Endothelial cell of umbilical vein (primary cell): Measurements from ENCODE around the gene AP4B1. TPM values are rescaled to one million over a fixed set of nuclear protein-coding genes. Genes with fewer than 3 reads are reported as not detected.

ENCODE experiments used
- BruUV-seq: library from RNA; stranded (reverse); fragments of 400-500 nt; replicated peaks from 2 replicates; lab custom pipeline; 2021; lab: Mats Ljungman, UMichigan
- CTCF ChIA-PET: fragments of 300-600, 350-600 bp; sonication (Branson Sonifier 250); formaldehyde crosslinking; loops from one replicate; lab custom pipeline; 2021; ENCODE audit warnings: antibody characterized with exemption, inconsistent platforms; lab: Charles Lee
- POLR2A ChIA-PET: fragments of 300-600, 350-600 bp; sonication (Branson Sonifier 250); formaldehyde crosslinking; loops from one replicate; lab custom pipeline; 2021; ENCODE audit warnings: antibody characterized with exemption, inconsistent platforms; lab: Charles Lee
- DNase-seq: peaks from one replicate; pipeline ENCODE4 v3.0.0-alpha.2; 2011; ENCODE audit warnings: low read depth, low spot score
- FAIRE-seq: peaks from 2 replicates; lab custom pipeline; 2011; peaks lifted over from hg19 to GRCh38; lab: Jason Lieb, UNC
- H2AFZ ChIP-seq: 2 replicates; pipeline ENCODE4 v1.6.0; 2012; ENCODE audit warnings: low read depth, low read length, control low read depth, inconsistent platforms
- H3K27ac ChIP-seq: 2 replicates; pipeline ENCODE4 v1.5.1; 2011; ENCODE audit warnings: low read depth, mild to moderate bottlenecking, control low read depth, low read length, moderate library complexity; ENCODE audit not compliant: insufficient read depth
- H3K27me3 ChIP-seq, 2 experiments: 2 replicates each; pipeline versions ENCODE4 v1.6.0 to v1.6.1; 2011; ENCODE audit warnings: low read length in 2 of 2, mixed read lengths in 1 of 2; ENCODE audit not compliant: control insufficient read depth in 2 of 2, insufficient read depth in 2 of 2
- H3K36me3 ChIP-seq, 2 experiments: 2 replicates in 1 of 2; 3 replicates in 1 of 2; pipeline ENCODE4 v1.5.1; 2011; ENCODE audit warnings: low read length in 2 of 2, mild to moderate bottlenecking in 1 of 2, moderate library complexity in 1 of 2; ENCODE audit not compliant: control insufficient read depth in 2 of 2, insufficient read depth in 2 of 2; ENCODE audit errors: extremely low read depth in 1 of 2
- H3K4me1 ChIP-seq: 3 replicates; pipeline ENCODE4 v1.5.1; 2011; ENCODE audit warnings: mild to moderate bottlenecking, low read length; ENCODE audit not compliant: control insufficient read depth, insufficient read depth; ENCODE audit errors: extremely low read depth
- H3K4me2 ChIP-seq: 2 replicates; pipeline ENCODE4 v1.6.1; 2011; ENCODE audit warnings: low read length, control low read depth, mixed read lengths; ENCODE audit not compliant: insufficient read depth
- H3K4me3 ChIP-seq, 3 experiments: fragments of 200-600 bp in 1 of 3; sonication (generic), shearing (Covaris generic) in 1 of 3; replicated peaks in 1 of 3; 2 replicates each; pipeline ENCODE4 v1.5.1; 2011 to 2016; ENCODE audit warnings: control low read depth in 3 of 3, low read length in 3 of 3, mild to moderate bottlenecking in 2 of 3, inconsistent platforms in 1 of 3, low read depth in 1 of 3, moderate library complexity in 1 of 3; ENCODE audit not compliant: insufficient read depth in 1 of 3
- H3K79me2 ChIP-seq: 2 replicates; pipeline ENCODE4 v1.6.0; 2012; ENCODE audit warnings: low read length, inconsistent platforms; ENCODE audit not compliant: control insufficient read depth, insufficient read depth
- H3K9ac ChIP-seq: replicated peaks from 2 replicates; pipeline ENCODE3; 2011; ENCODE audit warnings: low read length, control low read depth; ENCODE audit not compliant: insufficient read depth; ENCODE audit errors: extremely low read depth
- H3K9me1 ChIP-seq: replicated peaks from 3 replicates; pipeline ENCODE4 v1.6.0; 2011; ENCODE audit warnings: mild to moderate bottlenecking, low read length; ENCODE audit not compliant: control insufficient read depth, insufficient read depth; ENCODE audit errors: extremely low read depth
- H3K9me3 ChIP-seq: replicated peaks from 2 replicates; pipeline ENCODE4 v1.5.1; 2012; ENCODE audit warnings: low read length, inconsistent platforms; ENCODE audit not compliant: control insufficient read depth, insufficient read depth
- H4K20me1 ChIP-seq: replicated peaks from 2 replicates; pipeline ENCODE3; 2011; ENCODE audit warnings: mild to moderate bottlenecking, low read length; ENCODE audit not compliant: control insufficient read depth, insufficient read depth; ENCODE audit errors: extremely low read depth
- EZH2 ChIP-seq: IDR thresholded peaks from 2 replicates; pipeline ENCODE4 v1.6.1; 2012; ENCODE audit warnings: borderline replicate concordance, low read depth, mild to moderate bottlenecking, moderate library complexity, low read length, inconsistent platforms; ENCODE audit not compliant: severe bottlenecking
- FOS ChIP-seq: IDR thresholded peaks from 2 replicates; pipeline ENCODE4 v1.6.1; 2011; ENCODE audit warnings: mild to moderate bottlenecking, low read length, moderate library complexity, borderline replicate concordance; ENCODE audit not compliant: insufficient read depth
- GATA2 ChIP-seq: IDR thresholded peaks from 2 replicates; pipeline ENCODE4 v1.7.0; 2011; ENCODE audit warnings: low read depth, mild to moderate bottlenecking, moderate library complexity, mixed read lengths, low read length; ENCODE audit not compliant: insufficient read length, insufficient read depth
- MYC ChIP-seq: IDR thresholded peaks from one replicate; pipeline ENCODE4 v1.6.1; 2011; ENCODE audit warnings: mild to moderate bottlenecking, low read depth, low read length
- POLR2A ChIP-seq: IDR thresholded peaks from 2 replicates; pipeline ENCODE4 v1.6.1; 2012; ENCODE audit warnings: low read depth, mild to moderate bottlenecking, control low read depth, low read length
- POLR2AphosphoS5 ChIP-seq: IDR thresholded peaks from 2 replicates; pipeline ENCODE4 v1.6.1; 2012; ENCODE audit warnings: low read depth, mild to moderate bottlenecking, control low read depth, low read length, moderate library complexity; ENCODE audit not compliant: insufficient read depth
- dilution Hi-C: fragments of 300-500 bp; cut with MboI; formaldehyde crosslinking; loops from one replicate; pipeline ENCODE4 v1.15.0; 2019; ENCODE audit warnings: low sequenced_read_pairs; ENCODE audit not compliant: extremely low pct_ligation_motif_present
- intact Hi-C: fragments of 100-400 bp; cut with micrococcal nuclease; formaldehyde crosslinking; loops from one replicate; pipeline ENCODE4 v1.10.0; 2022
- polyA plus RNA-seq, 4 experiments: library from polyadenylated mRNA; depleted of rRNA in 3 of 4; stranded (reverse) in 3 of 4; unstranded in 1 of 4; fragments of >200 nt; gene quantifications; 2 replicates each; pipeline versions ENCODE4 v1.2.1 to v1.2.3, GENCODE V29; 2011 to 2012; ENCODE audit warnings: missing spikeins in 1 of 4
- total RNA-seq: library from RNA; stranded (reverse); gene quantifications from 2 replicates; pipeline ENCODE4 v1.2.3, GENCODE V29; 2021
- TF ChIP-seq, protein P1 (sequence below): IDR thresholded peaks from 2 replicates; pipeline ENCODE4 v1.6.1; 2011; ENCODE audit not compliant: insufficient read depth, insufficient read length
- TF ChIP-seq, protein P2 (sequence below), 2 donors: IDR thresholded peaks; 1 replicate in 1 of 2; 2 replicates in 1 of 2; pipeline ENCODE4 v1.5.1; 2011; ENCODE audit warnings: low read length in 2 of 2, mild to moderate bottlenecking in 2 of 2, moderate library complexity in 2 of 2, control low read depth in 1 of 2, inconsistent platforms in 1 of 2, low read depth in 1 of 2; ENCODE audit not compliant: insufficient read depth in 1 of 2; ENCODE audit errors: extremely low read depth in 1 of 2

The AP4B1 gene
- total and polyA plus RNA-seq, 2 donors (not counting 3 experiments of a cell fraction or from before 2014, with no cell fraction given), result 21.9 to 33.0 TPM

DNA sequence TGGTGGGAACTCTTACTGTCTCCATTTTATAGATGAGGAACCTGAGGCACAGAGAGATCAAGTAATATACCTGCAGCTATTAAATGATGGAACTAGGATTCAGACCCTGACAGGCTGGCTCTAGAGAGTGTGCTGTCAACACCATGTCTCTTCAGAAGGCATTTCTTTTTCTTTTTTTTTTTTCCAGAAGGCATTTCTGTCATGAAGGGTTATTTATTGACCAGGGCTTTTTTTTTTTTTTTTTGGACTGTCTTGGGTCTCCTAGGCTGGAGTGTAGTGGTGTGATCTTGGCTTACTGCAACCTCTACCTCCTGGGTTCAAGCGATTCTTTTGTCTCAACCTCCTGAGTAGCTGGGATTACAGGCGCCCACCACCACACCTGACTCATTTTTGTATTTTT is 47.1 kb upstream of the AP4B1 start:
- CTCF ChIA-PET, result interaction anchor here (1.2 kb wide), 1 partner anchor 48 kb away, joined by 4 read pairs; the partner anchor contains the start of gene AP4B1
- intact Hi-C loops (no loop called here), dilution Hi-C loops (loop anchor here (10.0 kb wide), 1 partner anchor 207 kb away; no protein-coding TSS in a partner anchor)
- Histone ChIP-seq H4K20me1 (no peaks in the 10 kb centered on the region), H3K36me3 (peaks cover 3 to 4% of the 10 kb centered on the region in 2 experiments), H3K9me1 (no peaks in the 10 kb centered on the region), H3K9me3 (no peaks in the 10 kb centered on the region), H3K4me3 (no peak overlapping the region), H3K27me3 (no peaks in the 10 kb centered on the region), H3K4me2 (no peak overlapping the region), H3K79me2 (peaks cover 54% of the 10 kb centered on the region), H3K9ac (no peak overlapping the region), H2AFZ (no peak overlapping the region), H3K4me1 (peaks cover 15% of the 10 kb centered on the region), H3K27ac (no peak overlapping the region)
- POLR2A ChIA-PET, result no interaction called here
- FAIRE-seq (no peak), DNase-seq (no peak)
- TF ChIP-seq POLR2A, result no peak
- TF ChIP-seq GATA2, result no peak
- no peak for TF ChIP-seq EZH2
- no peak for TF ChIP-seq FOS
- TF ChIP-seq, protein P1, sequence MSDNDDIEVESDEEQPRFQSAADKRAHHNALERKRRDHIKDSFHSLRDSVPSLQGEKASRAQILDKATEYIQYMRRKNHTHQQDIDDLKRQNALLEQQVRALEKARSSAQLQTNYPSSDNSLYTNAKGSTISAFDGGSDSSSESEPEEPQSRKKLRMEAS, result no peak
- TF ChIP-seq MYC, result no peak
- no peak for TF ChIP-seq POLR2AphosphoS5
- TF ChIP-seq, protein P2, sequence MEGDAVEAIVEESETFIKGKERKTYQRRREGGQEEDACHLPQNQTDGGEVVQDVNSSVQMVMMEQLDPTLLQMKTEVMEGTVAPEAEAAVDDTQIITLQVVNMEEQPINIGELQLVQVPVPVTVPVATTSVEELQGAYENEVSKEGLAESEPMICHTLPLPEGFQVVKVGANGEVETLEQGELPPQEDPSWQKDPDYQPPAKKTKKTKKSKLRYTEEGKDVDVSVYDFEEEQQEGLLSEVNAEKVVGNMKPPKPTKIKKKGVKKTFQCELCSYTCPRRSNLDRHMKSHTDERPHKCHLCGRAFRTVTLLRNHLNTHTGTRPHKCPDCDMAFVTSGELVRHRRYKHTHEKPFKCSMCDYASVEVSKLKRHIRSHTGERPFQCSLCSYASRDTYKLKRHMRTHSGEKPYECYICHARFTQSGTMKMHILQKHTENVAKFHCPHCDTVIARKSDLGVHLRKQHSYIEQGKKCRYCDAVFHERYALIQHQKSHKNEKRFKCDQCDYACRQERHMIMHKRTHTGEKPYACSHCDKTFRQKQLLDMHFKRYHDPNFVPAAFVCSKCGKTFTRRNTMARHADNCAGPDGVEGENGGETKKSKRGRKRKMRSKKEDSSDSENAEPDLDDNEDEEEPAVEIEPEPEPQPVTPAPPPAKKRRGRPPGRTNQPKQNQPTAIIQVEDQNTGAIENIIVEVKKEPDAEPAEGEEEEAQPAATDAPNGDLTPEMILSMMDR (IDR thresholded peaks at IDR 0.05; ENCODE audit: extremely low read depth in 1 of 2, insufficient read depth in 1 of 2, low read depth in 1 of 2, low read length in 2 of 2), result no peak
- no TSS peak for BruUV-seq
